ENCODE measurements around the gene HPS6. TPM values are rescaled to one million over a fixed set of nuclear protein-coding genes. Genes with fewer than 3 reads are reported as not detected.

Gene HPS6
- total RNA-seq, 1 donor from 2014 or later = 25.1 TPM

- Mint-ChIP-seq H3K27me3 (ENCODE audit: unreplicated experiment) (peaks cover 3% of the 10 kb centered on the region), H3K4me3 (ENCODE audit: unreplicated experiment) (no peak overlapping the region), H3K36me3 (ENCODE audit: low read depth, unreplicated experiment) (peaks cover 15% of the 10 kb centered on the region), H3K4me1 (ENCODE audit: unreplicated experiment) (peaks cover 17% of the 10 kb centered on the region), H3K9me3 (ENCODE audit: unreplicated experiment) (no peaks in the 10 kb centered on the region), H3K27ac (ENCODE audit: unreplicated experiment) (no peak overlapping the region)
- no peak for DNase-seq (ENCODE audit: low spot score)
- TF ChIP-seq CTCF (IDR thresholded peaks at IDR 0.05; ENCODE audit: unreplicated experiment) = no peak
These were observed 36.0 kb downstream of the HPS6 start for GRCh38 chr10:102101152-102101551.

GRCh38 chr10:102102421-102102820, 37.3 kb downstream of the HPS6 start:
- no peaks in the 10 kb centered on the region for H3K9me3 Mint-ChIP-seq (ENCODE audit: unreplicated experiment)
- DNase-seq (ENCODE audit: low spot score) = no peak
- H3K27ac Mint-ChIP-seq (ENCODE audit: unreplicated experiment) = no peak overlapping the region
- H3K4me1 Mint-ChIP-seq (ENCODE audit: unreplicated experiment) = peaks cover 21% of the 10 kb centered on the region
- peaks cover 17% of the 10 kb centered on the region for H3K36me3 Mint-ChIP-seq (ENCODE audit: low read depth, unreplicated experiment)
- H3K27me3 Mint-ChIP-seq (ENCODE audit: unreplicated experiment) = peaks cover 5% of the 10 kb centered on the region
- no peak overlapping the region for H3K4me3 Mint-ChIP-seq (ENCODE audit: unreplicated experiment)
- TF ChIP-seq CTCF (IDR thresholded peaks at IDR 0.05; ENCODE audit: unreplicated experiment) = no peak

GRCh38 chr10:102106998-102107397, 41.8 kb downstream of the HPS6 start:
- no peak for TF ChIP-seq CTCF (IDR thresholded peaks at IDR 0.05; ENCODE audit: unreplicated experiment)
- Mint-ChIP-seq H3K27me3 (ENCODE audit: unreplicated experiment) (peaks cover 11% of the 10 kb centered on the region), H3K4me1 (ENCODE audit: unreplicated experiment) (peaks cover 44% of the 10 kb centered on the region), H3K36me3 (ENCODE audit: low read depth, unreplicated experiment) (peaks cover 41% of the 10 kb centered on the region), H3K9me3 (ENCODE audit: unreplicated experiment) (no peaks in the 10 kb centered on the region), H3K27ac (ENCODE audit: unreplicated experiment) (no peak overlapping the region), H3K4me3 (ENCODE audit: unreplicated experiment) (no peak overlapping the region)
- no peak for DNase-seq (ENCODE audit: low spot score)

- Mint-ChIP-seq H3K4me1 (ENCODE audit: unreplicated experiment) (peaks cover 57% of the 10 kb centered on the region), H3K36me3 (ENCODE audit: low read depth, unreplicated experiment) (peaks cover 41% of the 10 kb centered on the region), H3K9me3 (ENCODE audit: unreplicated experiment) (no peaks in the 10 kb centered on the region), H3K27me3 (ENCODE audit: unreplicated experiment) (peaks cover 17% of the 10 kb centered on the region), H3K4me3 (ENCODE audit: unreplicated experiment) (peak overlapping the region; percentile 80), H3K27ac (ENCODE audit: unreplicated experiment) (peak overlapping the region; percentile 30)
- TF ChIP-seq CTCF (IDR thresholded peaks at IDR 0.05; ENCODE audit: unreplicated experiment) = no peak
- no peak for DNase-seq (ENCODE audit: low spot score)
These were observed 44.3 kb downstream of the HPS6 start for GRCh38 chr10:102109166-102110116.

- Mint-ChIP-seq H3K9me3 (ENCODE audit: unreplicated experiment) (no peaks in the 10 kb centered on the region), H3K4me1 (ENCODE audit: unreplicated experiment) (peaks cover 52% of the 10 kb centered on the region), H3K36me3 (ENCODE audit: low read depth, unreplicated experiment) (peaks cover 43% of the 10 kb centered on the region), H3K27ac (ENCODE audit: unreplicated experiment) (no peak overlapping the region), H3K27me3 (ENCODE audit: unreplicated experiment) (peaks cover 18% of the 10 kb centered on the region), H3K4me3 (ENCODE audit: unreplicated experiment) (peak overlapping the region; percentile 31)
- no peak for DNase-seq (ENCODE audit: low spot score)
- TF ChIP-seq CTCF (IDR thresholded peaks at IDR 0.05; ENCODE audit: unreplicated experiment) = no peak
These were observed 46.1 kb downstream of the HPS6 start for GRCh38 chr10:102111276-102111675.

Data from endothelial cell (in vitro differentiated cells).